DMS79 treated with DMSO at 0.1 percent for 48 hours (cell line): ENCODE data around the gene CCDC120.

Experiments
- DNase-seq: peaks from one replicate; lab custom pipeline; 2025; lab: John Stamatoyannopoulos, UW

The CCDC120 gene, protein sequence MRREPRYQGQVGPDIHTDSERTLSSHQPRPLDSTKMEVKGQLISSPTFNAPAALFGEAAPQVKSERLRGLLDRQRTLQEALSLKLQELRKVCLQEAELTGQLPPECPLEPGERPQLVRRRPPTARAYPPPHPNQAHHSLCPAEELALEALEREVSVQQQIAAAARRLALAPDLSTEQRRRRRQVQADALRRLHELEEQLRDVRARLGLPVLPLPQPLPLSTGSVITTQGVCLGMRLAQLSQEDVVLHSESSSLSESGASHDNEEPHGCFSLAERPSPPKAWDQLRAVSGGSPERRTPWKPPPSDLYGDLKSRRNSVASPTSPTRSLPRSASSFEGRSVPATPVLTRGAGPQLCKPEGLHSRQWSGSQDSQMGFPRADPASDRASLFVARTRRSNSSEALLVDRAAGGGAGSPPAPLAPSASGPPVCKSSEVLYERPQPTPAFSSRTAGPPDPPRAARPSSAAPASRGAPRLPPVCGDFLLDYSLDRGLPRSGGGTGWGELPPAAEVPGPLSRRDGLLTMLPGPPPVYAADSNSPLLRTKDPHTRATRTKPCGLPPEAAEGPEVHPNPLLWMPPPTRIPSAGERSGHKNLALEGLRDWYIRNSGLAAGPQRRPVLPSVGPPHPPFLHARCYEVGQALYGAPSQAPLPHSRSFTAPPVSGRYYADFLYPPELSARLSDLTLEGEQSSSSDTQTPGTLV

DNA sequence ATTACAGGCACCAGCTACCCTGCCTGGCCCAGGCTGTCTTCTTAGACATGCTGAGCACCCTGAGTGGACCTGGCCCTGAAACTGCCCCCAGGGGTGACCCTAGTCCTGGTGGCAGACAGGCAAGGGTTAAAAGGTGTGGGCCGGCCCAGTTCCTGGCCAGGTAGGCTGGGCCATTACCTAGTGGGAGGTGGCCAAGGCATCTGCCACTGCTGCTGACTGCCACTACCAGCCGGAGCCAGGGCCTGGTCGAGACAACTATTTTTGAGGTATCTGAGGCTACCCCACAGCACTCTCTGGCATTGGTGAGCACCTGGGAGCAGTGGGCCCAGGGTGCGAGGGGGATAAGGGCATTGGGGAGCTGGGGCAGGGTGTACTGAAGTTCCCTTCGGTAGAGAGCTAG lies at the start of gene CCDC120:
Gene CCDC120, plus strand, starts transcription at position 206 of the 400 bp plus-strand sequence. CDS start 3,043 bp downstream, outside the sequence.
- no peak for DNase-seq

DNA sequence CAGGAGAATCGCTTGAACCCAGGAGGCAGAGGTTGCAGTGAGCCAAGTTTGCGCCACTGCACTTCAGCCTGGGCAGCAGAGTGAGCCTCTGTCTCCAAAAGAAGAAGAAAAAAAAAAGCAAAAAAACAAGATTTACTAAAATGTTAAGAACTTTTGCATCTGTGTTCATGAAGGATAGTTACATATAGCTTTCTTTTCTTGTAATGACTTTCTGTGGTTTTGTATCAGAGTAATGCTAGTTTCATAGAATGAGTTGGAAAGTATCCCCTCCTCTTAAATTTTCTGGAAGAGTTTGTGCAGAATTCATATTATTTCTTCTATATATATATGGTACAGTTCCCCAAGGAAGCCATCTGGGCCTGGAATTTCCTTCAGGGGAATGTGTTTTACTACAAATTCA lies 39.7 kb upstream of the CCDC120 start:
- DNase-seq: no peak

DNA sequence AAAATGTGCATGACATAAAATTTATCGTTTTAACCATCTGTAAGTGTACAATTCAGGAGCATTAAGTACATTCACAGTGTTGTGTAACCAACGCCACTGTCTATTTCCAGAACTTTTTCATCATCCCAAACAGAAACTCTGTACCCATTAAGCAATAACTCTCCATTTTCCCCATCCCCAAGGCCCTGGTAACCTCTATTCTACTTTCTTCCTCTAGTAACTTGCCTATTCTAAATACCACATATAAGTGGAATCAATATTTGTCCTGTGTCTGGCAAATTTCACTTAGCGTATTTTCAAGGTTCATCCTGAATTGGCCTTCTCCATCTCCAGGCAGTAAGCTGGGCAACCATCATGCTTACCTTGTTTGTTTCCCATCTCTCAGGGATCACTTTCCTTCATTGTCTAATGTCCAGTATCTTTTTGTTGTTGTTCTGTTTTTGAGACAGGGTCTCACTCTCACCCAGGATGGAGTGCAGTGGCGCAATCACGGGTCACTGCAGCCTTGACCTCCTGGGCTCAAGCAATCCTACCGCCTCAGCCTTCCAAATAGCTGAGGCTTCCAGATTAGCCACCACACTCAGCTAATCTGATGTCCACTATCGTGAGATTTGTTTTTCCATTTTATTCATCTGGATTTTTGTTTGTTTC lies 39.1 kb upstream of the CCDC120 start:
- DNase-seq: no peak

DNA sequence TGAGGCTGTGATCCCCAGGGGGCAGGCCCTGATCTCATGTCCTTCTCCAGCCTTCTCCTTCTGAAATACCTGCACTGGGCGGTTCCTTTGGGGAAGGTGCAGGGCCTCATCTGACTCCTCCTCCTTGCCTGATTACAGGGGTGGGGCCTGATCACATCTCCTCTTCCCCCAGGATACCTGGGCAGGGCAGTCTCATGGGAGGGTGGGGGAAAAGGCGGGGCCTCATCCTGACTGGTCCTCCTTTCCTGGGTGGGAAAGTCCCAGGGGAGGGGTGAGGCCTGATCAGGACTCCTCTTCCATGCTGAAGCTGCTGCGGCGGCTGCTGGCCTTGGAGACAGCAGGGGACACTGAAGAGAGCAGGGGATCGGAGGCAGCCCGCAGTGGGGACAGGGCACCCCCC lies 28.9 kb upstream of the CCDC120 start:
- DNase-seq: no peak

DNA sequence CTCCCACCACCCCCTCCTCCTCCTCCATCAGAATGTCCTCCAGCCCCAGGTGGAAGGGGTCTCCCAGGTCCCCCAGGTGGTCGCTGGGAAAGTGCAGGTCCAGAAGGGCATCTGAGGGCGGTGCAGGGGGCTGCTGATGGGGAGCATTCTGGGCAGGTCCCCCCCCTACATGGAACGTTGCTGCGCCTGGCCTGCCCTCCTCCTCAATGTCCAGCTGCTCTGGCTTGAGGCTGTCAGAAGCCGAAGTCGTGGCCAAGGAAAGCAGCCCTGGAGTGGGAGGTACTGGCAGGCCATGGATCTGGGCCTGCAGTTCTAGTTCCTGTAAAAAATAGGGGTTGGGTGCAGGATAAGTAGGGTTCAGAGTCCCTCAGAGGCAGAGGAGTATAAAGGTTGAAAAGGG lies 28.5 kb upstream of the CCDC120 start:
- DNase-seq: no peak

DNA sequence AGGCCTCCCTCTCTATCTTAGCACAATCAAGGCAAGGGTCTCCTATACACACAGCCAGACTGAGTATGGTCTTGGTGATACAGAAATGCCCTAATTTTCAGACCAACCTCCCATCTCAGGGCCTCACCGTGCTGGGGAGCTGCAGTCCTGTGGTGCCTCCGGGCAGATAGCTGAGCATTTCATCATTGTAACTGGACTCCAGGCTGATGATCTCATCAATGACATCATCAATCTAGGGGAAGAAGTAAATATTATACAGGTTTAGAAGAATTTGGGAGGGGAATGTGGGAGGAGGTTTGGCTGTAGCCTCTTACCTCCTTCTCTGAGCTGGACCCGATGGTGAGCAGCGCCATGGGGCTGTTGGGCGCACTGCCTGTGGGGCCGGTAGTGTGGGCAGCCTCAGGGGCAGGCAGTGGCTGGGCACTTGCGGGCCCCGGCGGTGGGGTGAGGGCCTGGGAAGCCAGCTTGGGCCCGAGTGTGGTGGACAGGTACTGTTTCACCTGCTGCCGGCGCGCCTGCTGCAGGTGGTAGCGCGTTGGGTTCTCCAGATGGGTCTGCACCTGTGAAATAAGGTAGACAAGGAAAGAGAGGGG lies 20.8 kb upstream of the CCDC120 start:
- DNase-seq: no peak

DNA sequence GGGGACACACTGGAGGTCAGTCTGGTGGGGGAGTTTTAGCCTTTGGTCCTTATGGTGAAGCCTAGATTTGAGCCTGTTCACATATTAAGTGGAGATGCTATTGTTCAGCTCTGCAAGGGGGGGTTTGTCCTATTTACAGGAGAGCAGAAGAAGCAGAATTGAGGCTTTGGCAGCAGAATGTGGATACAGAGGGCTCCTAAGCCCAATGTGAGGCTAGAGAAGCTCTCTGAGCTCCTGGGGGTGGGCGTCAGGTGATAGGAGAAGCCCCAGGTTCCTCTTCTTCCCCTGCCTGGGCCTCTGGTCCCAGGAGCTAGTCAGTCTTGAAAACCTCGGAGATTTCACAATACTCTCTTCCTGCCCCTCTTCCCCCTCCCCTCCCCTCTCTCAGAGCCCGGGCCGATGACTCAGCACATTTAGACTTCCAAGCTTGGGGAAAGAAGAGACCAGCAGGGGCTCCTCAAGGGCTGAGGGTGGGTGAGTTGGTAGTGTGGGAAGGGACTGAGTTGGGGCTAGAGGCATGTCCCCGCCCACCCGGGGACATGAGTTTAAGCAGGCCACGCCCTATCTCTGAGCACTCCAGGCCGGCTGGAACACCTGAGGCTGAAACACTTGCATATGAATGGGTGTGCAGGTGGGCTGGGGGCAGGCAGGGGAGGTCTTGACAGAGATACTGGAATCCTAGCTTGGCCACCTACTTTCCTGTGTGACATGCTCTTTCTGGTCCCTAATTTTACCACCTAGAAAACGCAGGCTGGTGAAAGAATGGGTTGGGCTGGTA lies 19.0 kb upstream of the CCDC120 start:
- peak; percentile 64 for DNase-seq

DNA sequence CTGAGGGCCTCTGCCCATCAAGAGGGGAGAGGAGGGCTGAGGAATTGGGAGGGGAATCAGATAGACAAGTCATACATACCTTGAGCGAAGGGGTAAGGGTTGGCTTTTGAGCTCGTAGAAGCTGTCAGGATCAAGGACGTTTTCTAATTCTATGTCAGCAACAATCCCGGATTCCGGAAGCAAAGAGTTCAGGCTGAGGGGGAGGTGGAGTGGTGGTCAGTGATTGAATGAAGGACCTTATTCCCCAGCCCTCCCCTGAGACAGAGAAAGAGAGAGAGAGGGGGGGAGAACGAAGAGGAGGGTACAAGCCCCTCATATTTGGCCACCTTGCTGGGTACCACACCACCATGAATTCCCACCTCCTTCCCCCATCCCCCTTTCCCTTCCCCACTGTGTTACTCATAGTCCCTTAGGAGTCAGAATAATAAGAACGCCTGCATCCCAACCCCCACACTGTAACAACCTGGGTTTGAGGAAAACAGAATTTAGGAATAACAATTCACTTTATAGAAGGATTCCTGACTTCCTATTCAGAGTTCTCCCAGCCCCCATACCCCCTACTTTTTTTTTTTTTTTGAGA lies 18.3 kb upstream of the CCDC120 start:
- no peak for DNase-seq

DNA sequence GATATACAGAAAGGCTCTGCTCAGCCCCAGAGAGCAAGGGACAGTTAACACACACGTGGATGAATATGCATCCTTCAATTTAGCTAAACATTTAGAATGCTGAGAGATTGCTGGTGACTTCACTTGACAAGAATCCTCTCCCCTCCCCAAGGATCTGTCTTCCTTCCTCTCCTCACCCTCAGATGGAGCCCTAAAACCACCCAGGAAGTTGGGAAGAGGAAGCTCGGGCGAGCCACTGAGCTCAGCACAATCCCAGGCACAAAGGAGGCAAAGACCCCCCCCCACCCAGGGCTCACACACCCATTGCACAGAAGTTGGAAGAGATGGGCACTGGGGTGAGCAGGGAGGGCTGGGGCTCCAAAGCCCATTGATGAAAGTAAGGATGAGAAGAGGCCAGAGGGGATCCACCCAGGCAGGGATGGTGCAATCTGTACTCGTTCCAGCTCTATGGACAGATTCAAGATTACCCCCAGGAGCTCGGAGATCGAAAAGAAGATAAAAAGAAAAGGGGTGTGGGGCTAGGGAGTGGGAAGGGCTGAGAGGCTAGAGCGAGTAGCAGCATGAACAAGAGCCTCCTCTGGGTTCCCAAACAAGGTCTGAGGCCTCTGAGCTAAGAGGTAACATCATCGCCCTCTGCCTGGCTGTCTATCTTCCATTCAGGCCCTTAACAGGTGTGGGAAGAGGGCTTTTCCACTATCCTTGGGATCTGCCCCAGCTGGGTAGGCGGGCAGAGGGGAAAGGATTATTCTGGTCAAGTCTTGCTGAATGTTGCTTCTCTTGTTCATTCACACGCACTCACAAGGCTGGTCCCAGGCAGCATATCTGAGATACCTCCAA lies 16.8 kb upstream of the CCDC120 start:
- no peak for DNase-seq

DNA sequence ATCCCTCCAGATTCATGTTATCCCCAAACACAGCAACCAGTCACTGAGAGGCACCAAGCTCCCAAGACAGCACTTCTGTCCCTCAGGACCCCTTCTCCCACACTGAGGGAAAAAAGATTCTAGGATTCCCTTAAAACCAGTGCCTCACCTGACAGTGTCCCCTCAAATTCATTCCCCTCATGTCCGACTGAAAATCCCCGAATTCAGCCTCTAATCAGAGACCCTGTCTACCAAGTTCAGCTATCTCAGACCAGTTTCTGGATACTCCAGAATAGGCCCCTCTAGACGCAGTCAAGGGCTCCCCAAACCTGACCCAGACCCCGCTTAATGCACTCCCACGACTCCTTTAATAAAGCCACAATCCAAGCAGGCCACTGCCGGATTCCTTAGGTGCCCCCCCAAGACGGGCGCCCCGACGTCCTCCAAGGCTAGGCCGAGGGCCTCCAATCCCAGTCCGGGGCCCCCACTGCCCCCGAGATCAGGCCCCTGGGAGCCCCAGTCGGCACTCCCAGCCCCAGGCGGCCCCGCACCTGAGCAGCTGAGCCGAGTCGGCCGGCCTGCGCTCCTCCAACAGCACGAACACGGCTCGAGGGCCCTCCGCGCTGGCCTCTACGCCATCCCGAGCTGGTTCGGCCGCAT lies 16.1 kb upstream of the CCDC120 start:
- DNase-seq: no peak

DNA sequence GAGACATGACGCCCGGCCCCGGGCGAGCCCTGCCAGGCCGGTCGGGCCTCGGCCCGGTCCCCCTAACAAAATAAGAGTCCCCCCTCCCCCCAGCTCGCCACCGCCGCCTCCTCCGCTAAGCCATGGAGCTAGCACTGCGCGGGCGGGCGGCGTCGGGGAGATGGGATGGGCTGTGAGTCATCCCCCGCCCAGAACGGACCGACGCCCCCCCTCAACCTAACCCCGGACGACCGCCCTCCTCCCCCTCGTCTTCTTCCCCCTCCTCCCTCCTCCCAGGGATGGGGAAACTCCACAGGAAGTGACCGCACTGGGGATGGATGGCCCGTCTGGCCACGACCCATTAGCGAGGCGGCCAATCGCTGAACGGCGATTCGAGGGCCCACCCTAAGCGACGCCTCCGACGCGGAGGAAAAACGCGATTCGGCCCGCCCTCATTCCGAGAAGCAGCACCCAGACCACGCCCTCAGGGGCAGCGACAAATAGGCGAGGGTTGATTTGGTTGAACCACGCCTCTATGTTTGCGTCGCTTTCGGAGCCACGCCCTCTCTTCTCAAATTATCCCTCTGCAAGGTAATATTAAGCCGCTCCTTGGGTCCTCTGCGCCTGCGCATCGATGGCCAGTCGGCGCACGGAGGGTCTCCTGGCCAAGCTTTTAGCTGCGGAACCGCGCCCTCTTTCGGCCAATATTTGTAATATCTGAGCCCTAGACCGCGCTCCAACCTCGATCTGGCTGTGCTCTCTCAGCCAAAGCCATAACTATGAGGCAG lies 15.4 kb upstream of the CCDC120 start, which contains the start of gene TFE3:
Gene TFE3, minus strand, starts transcription at position 138 of the 767 bp plus-strand sequence. Its CDS starts 131 bp downstream, at position 7.
- peak; percentile 89 for DNase-seq

DNA sequence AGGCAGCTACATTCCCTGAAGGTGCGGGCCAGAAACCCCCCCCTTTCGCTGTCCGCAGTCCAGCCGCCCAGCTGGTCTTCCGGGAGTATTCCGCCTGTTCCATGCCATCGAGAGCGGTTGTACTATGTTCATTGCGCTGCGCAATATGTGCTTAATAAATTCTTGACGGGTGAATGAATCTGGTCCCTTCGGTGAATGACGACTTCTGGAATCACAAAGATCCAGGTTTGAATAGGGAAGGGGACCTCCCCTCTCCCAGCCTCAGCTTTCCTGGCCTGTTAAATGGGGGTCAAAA lies 14.9 kb upstream of the CCDC120 start:
- DNase-seq: no peak

DNA sequence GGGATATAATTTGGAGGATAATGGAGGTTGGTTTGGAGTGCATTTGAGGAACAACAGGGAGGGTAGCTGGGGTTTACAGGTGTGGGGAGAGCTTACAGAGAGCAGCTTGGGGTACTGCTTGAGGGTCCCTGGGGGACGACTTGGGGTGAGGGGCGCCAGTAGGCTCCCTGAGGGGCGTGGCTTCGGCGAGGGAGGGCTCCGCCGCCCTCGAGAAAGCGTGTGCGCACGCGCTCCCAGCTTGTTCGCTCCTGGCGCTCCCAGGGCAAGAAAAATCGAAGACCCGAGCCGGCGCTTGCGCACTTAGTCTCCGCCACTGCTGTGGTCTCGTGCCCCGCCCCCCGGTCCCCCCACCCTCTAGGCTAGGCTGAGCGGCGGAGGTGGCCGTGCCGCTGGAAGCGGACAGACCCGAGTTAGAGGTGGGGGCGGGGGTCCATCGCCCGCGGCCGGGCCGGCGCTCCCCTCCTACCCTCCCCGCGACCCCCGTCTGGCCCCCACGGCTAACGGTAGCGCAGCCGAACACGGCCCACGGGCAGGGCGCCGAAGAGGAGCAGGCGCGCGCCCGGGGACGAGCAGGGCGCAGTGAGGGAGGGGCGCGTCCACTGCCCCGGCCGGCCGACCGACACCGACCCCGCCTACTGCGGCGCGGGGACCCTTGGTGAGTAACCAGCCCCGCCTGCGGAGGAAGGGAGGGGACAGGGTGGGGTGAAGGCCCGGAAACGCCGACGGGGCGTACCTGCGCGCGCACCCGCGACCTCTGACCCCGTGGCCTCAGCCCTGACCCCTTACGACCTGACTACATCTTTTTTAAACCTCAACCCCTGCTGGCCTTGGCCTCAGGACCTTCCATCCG lies 5.4 kb upstream of the CCDC120 start:
- peak; percentile 49 for DNase-seq

DNA sequence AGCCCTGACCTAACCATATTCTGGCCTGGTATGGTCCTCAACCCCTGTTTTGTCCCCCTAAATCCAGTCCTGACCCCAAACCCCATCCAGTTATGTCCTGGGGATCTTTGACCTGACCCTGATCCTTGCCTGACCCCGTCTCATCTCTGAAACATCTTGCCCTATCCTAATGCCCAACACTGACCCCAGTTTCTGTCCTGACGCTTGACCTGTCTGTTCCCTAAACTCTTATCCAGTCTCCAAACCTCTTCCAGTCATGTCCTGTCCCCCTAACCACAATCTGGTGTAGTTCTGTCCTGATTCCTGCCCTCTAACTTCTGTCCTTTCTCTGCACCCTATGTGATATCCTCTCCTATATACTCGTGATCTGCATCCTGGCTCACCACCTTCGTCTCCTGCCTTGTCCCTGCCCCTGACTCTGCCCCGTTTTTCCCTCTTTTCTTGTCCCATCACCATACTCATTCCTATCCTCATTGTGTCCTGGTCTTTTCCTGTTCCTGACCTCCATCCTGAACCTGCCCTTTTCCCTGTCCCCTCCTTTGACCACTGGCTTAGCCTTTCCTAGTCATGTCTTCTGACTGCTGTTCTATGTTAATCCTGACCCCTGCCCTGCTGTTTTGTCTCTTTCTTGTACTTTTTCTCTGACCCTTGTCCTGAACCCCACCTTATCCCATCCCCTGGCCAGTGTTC lies 4.6 kb upstream of the CCDC120 start:
- DNase-seq: no peak

DNA sequence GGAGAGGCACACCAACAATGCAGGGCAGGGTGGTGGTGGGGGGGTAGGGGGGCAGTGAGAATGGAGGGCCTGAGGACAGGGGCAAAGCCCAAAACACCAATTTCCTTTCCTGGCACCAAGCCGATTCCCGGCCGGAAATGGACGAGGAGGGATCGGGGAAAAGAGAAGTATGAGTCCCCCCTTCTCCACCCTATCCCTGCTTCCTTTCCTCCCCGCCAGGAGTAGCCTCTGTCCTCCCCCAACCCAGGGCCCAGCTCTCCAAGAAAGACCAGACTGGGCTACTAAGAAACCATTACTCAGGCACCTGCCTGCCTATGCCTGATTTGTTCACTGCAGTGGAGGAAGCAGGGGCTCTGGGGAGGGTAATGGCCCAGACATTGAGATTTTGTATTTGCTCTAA lies 402 bp downstream of the CCDC120 start:
- DNase-seq: no peak

DNA sequence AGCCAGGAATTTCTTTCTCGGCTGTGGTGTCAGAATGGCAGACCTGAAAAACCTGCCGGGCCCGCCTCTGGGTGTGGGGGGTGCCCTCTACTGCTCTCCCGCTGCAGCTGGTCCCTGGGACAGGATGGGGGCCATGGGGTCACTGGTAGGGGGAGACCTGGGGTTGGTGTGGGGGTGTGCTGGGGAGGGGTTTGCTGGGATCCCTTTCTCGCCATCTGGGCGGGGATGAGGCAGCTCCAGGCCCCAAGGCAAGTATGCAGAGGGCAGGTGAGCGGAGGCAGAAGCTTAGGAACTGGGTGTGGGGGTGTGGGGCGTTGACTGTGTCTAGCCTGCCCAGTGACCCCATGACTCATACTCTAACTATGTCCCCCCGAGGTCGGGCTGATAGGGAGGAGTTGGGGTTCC lies 884 bp downstream of the CCDC120 start:
- DNase-seq: no peak

DNA sequence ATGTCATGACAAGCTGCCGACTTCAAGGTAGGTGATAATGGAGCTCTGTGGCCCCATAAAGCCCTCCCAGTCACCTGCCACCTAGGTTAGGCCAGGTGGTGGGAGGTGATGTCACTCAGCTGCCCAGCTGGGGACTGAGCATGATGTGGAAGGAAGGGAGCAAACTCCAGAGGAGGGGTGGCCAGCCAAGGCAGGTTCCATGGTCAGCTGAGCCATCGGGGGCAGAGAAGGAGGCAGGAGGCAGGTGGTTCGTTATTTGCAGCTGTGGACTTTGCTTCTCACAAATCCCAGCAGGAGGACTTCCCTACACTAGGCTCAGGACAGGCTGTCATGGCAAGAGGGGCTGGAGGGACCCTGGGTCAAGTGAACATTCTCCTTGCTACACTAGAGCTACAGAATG lies 2.1 kb downstream of the CCDC120 start:
- no peak for DNase-seq

DNA sequence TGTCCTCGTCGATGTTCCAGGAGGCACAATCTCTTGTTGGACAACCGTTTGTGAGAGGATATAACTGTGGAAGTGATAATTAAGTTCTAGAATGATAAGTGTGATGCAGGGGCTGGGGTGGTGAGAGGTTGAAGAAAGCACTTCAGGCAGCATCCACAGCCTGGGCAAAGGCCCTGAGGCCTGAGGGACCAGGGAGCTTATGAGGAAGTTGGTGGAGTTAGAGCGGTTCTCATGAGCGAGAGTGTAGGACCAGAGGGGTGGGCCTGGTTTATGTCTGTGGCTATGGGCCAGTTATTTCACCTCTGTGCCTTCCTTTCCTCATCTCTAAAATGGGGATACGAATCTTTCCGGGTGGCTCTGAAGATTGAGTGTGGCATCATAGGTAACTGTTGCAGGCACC lies 2.7 kb downstream of the CCDC120 start:
- DNase-seq: no peak
